Gastroesophageal sphincter (tissue), 4 donors: ENCODE results near the gene CYP3A4. TPM values are rescaled to one million over a fixed set of nuclear protein-coding genes. Genes with fewer than 3 reads are reported as not detected.

Experiments used
- ATAC-seq: fragments of 150-250 bp; one replicate; pipeline ENCODE4 v1.9.1; 2016; ENCODE audit warnings: mild to moderate bottlenecking, moderate library complexity
- H3K27ac ChIP-seq, 4 donors: fragments of 200-600 bp; sonication (generic) in 3 of 4; 1 replicate in 3 of 4; 2 replicates in 1 of 4; pipeline ENCODE4 v1.5.1; 2016 to 2019
- H3K27me3 ChIP-seq: fragments of 200-600 bp; sonication (generic); one replicate; pipeline ENCODE4 v1.5.1; 2019
- H3K36me3 ChIP-seq, 2 donors: fragments of 200-600 bp; sonication (generic); one replicate each; pipeline ENCODE4 v1.5.1; 2019; ENCODE audit warnings: control low read depth in 1 of 2
- H3K4me1 ChIP-seq, 3 donors: fragments of 200-600 bp; sonication (generic); 1 replicate in 2 of 3; 2 replicates in 1 of 3; pipeline ENCODE4 v1.5.1; 2016 to 2019; ENCODE audit warnings: control low read depth in 2 of 3
- H3K4me3 ChIP-seq, 2 donors: fragments of 200-600 bp; sonication (generic); one replicate each; pipeline ENCODE4 v1.5.1; 2019; ENCODE audit warnings: mild to moderate bottlenecking in 1 of 2, moderate library complexity in 1 of 2
- H3K9me3 ChIP-seq, 3 donors: fragments of 200-600 bp; sonication (generic); one replicate each; pipeline ENCODE4 v1.5.1; 2017 to 2019; ENCODE audit warnings: control low read depth in 2 of 3
- CTCF ChIP-seq, 4 experiments: fragments of 200-600 bp in 2 of 4; fragments of 450-650 bp in 2 of 4; sonication (generic) in 1 of 4; IDR thresholded peaks; one replicate each; pipeline ENCODE4 v1.5.1; 2017 to 2019; ENCODE audit warnings: antibody characterized with exemption in 4 of 4, mild to moderate bottlenecking in 2 of 4, moderate library complexity in 2 of 4
- EP300 ChIP-seq: sonication (generic); formaldehyde crosslinking; IDR thresholded peaks from one replicate; pipeline ENCODE4 v1.6.1; 2017; ENCODE audit warnings: antibody characterized with exemption, mild to moderate bottlenecking
- POLR2A ChIP-seq, 2 donors: fragments of 450-650 bp; IDR thresholded peaks; one replicate each; pipeline ENCODE4 v1.6.1; 2017; ENCODE audit warnings: antibody characterized with exemption in 2 of 2, mild to moderate bottlenecking in 2 of 2, moderate library complexity in 1 of 2
- POLR2AphosphoS5 ChIP-seq: sonication (generic); formaldehyde crosslinking; IDR thresholded peaks from one replicate; pipeline ENCODE4 v1.6.1; 2017; ENCODE audit warnings: antibody characterized with exemption
- WGBS, 2 donors: methylation state at CpG; one replicate each; pipeline ENCODE4 v1.1.5; 2018; ENCODE audit warnings: low coverage in 1 of 2; 5-methylcytosine and 5-hydroxymethylcytosine counted together
- small RNA-seq, 4 donors: library from RNA; depleted of rRNA; stranded (forward); fragments of <200 nt; gene quantifications; one replicate each; pipeline ENCODE3, GENCODE V24; 2016
- total RNA-seq, 4 donors: library from RNA; depleted of rRNA; stranded (reverse); fragments of >200 nt; gene quantifications; one replicate each; pipeline ENCODE4 v1.1.0, GENCODE V29; 2016

Gene CYP3A4
- total RNA-seq, 4 donors from 2014 or later, result not detected

- H3K4me1 ChIP-seq, result no peaks in the 10 kb centered on the region
- peaks cover 0 to 49% of the 10 kb centered on the region in 2 donors for H3K36me3 ChIP-seq
- no peaks in the 10 kb centered on the region for H3K27me3 ChIP-seq
- WGBS, 2 donors, result 65 to 91% methylated on average over 3 of the region's 3 CpGs
- no peak overlapping the region for H3K4me3 ChIP-seq
- peaks cover 0 to 4% (median 0%) of the 10 kb centered on the region in 3 donors for H3K9me3 ChIP-seq
- TF ChIP-seq POLR2A (IDR thresholded peaks at IDR 0.05) (no peak), EP300 (no peak), CTCF (IDR thresholded peaks at IDR 0.05) (no peak), POLR2AphosphoS5 (no peak)
- no peak for ATAC-seq
- H3K27ac ChIP-seq, result no peak overlapping the region
Measured at GRCh38 chr7:99713995-99714570, 69.9 kb downstream of the CYP3A4 start.

- TF ChIP-seq POLR2AphosphoS5, result no peak
- no peak for TF ChIP-seq CTCF (IDR thresholded peaks at IDR 0.05)
- no peak for TF ChIP-seq EP300
- no peak for TF ChIP-seq POLR2A (IDR thresholded peaks at IDR 0.05)
- H3K27ac ChIP-seq, result no peak overlapping the region
- H3K36me3 ChIP-seq, result peaks cover 0 to 55% of the 10 kb centered on the region in 2 donors
- no peaks in the 10 kb centered on the region for H3K27me3 ChIP-seq
- 57 to 86% methylated on average over 1 of the region's 2 CpGs for WGBS, 2 donors
- H3K9me3 ChIP-seq, result peaks cover 0 to 29% (median 0%) of the 10 kb centered on the region in 3 donors
- H3K4me1 ChIP-seq, result no peaks in the 10 kb centered on the region
- no peak overlapping the region for H3K4me3 ChIP-seq
- ATAC-seq, result no peak
Measured at GRCh38 chr7:99709838-99710578, 74.0 kb downstream of the CYP3A4 start.

- Histone ChIP-seq H3K27ac (no peak overlapping the region), H3K4me3 (no peak overlapping the region), H3K4me1 (no peaks in the 10 kb centered on the region), H3K9me3 (peaks cover 0 to 29% (median 0%) of the 10 kb centered on the region in 3 donors), H3K27me3 (no peaks in the 10 kb centered on the region), H3K36me3 (peaks cover 0 to 49% of the 10 kb centered on the region in 2 donors)
- TF ChIP-seq EP300, result no peak
- TF ChIP-seq POLR2A (IDR thresholded peaks at IDR 0.05), result no peak
- no peak for TF ChIP-seq CTCF (IDR thresholded peaks at IDR 0.05)
- WGBS, 2 donors, result 81 to 100% methylated on average over 2 of the region's 2 CpGs
- no peak for ATAC-seq
Measured at GRCh38 chr7:99709260-99709659, 74.7 kb downstream of the CYP3A4 start.

- Histone ChIP-seq H3K4me1 (no peaks in the 10 kb centered on the region), H3K27me3 (no peaks in the 10 kb centered on the region), H3K27ac (no peak overlapping the region), H3K4me3 (no peak overlapping the region), H3K9me3 (peaks cover 0 to 25% (median 0%) of the 10 kb centered on the region in 3 donors), H3K36me3 (peaks cover 0 to 36% of the 10 kb centered on the region in 2 donors)
- TF ChIP-seq EP300 (no peak), POLR2A (IDR thresholded peaks at IDR 0.05) (no peak), CTCF (IDR thresholded peaks at IDR 0.05) (no peak), POLR2AphosphoS5 (no peak)
- no peak for ATAC-seq
- WGBS, 2 donors, result 36 to 50% methylated on average over 1 of the region's 1 CpG
Measured at GRCh38 chr7:99707096-99707495, 76.9 kb downstream of the CYP3A4 start.

Small RNAs within 50 kb of the gene (small RNA-seq; reads per million reads assigned to genes)
- gene CYP3A137P, result 0 reads per million in 4 donors

Other genes starting within 250 kb of the CYP3A4 start
- 1 to 10 TPM; 3.5 to 8.6 (median 4.3) TPM for gene FAM200A, start 232.1 kb downstream of the CYP3A4 start, total RNA-seq
- gene ZNF655, start 225.5 kb downstream of the CYP3A4 start, total RNA-seq, result 100 to 1,000 TPM; 115 to 191 (median 116) TPM
- 1 to 10 TPM in 2 of 4 donors, not detected in 2; 1.6 to 2.2 TPM for gene TMEM225B, start 185.9 kb downstream of the CYP3A4 start, total RNA-seq
- gene ZSCAN25, start 167.2 kb downstream of the CYP3A4 start, total RNA-seq, result 10 to 100 TPM; 10.9 to 26.5 (median 18.4) TPM
- gene CYP3A5, start 104.2 kb downstream of the CYP3A4 start, total RNA-seq, result 1 to 10 TPM in 3 of 4 donors, under 1 TPM in 1; 0.47 to 5.3 (median 1.9) TPM
- not detected for gene CYP3A7, start 49.0 kb downstream of the CYP3A4 start, total RNA-seq
- gene CYP3A43, start 43.8 kb upstream of the CYP3A4 start, total RNA-seq, result not detected
- not detected for gene OR2AE1, start 92.8 kb upstream of the CYP3A4 start, total RNA-seq
- 10 to 100 TPM; 25.3 to 32.2 (median 29.5) TPM for gene TRIM4, start 135.3 kb upstream of the CYP3A4 start, total RNA-seq
- under 1 TPM in 1 of 4 donors, not detected in 3; 0.62 TPM for gene GJC3, start 145.4 kb upstream of the CYP3A4 start, total RNA-seq
- gene AZGP1, start 191.8 kb upstream of the CYP3A4 start, total RNA-seq, result 100 to 1,000 TPM in 1 of 4 donors, 1 to 10 TPM in 3; 1.5 to 128 (median 4.5) TPM
- gene ZKSCAN1, start 231.4 kb upstream of the CYP3A4 start, total RNA-seq, result 10 to 100 TPM; 31.6 to 35.5 (median 31.7) TPM